Loucy (cell line): ENCODE measurements around the gene AP5Z1.

Experiments
- H2AFZ ChIP-seq: fragments of 200-600 bp; sonication (generic); 2 replicates; pipeline ENCODE4 v1.6.0; 2016; ENCODE audit warnings: antibody characterized with exemption, mild to moderate bottlenecking, low read length, moderate library complexity
- H3F3A ChIP-seq: fragments of 200-600 bp; 2 replicates; pipeline ENCODE4 v1.6.0; 2016; ENCODE audit warnings: antibody characterized with exemption, low read depth, mild to moderate bottlenecking
- H3K27me3 ChIP-seq: fragments of 200-600 bp; sonication (generic); 2 replicates; pipeline ENCODE4 v1.6.1; 2014; ENCODE audit warnings: low read length, mild to moderate bottlenecking; ENCODE audit not compliant: insufficient read depth, poor library complexity, severe bottlenecking
- H3K36me3 ChIP-seq: fragments of 200-600 bp; sonication (generic); 2 replicates; pipeline ENCODE4 v1.6.1; 2016; ENCODE audit warnings: low read length; ENCODE audit not compliant: insufficient read depth
- H3K4me1 ChIP-seq: fragments of 200-600 bp; sonication (generic); 2 replicates; pipeline ENCODE4 v1.5.1; 2014; ENCODE audit warnings: low read length, mild to moderate bottlenecking; ENCODE audit not compliant: insufficient read depth, poor library complexity, severe bottlenecking
- H3K4me2 ChIP-seq: fragments of 200-600 bp; sonication (generic); 2 replicates; pipeline ENCODE4 v1.6.0; 2014; ENCODE audit warnings: antibody characterized with exemption, low read length, low read depth, mild to moderate bottlenecking; ENCODE audit not compliant: poor library complexity, severe bottlenecking
- H3K4me3 ChIP-seq: fragments of 200-600 bp; sonication (generic); 2 replicates; pipeline ENCODE4 v1.5.1; 2014; ENCODE audit warnings: low read length, mild to moderate bottlenecking, mixed read lengths; ENCODE audit not compliant: poor library complexity, severe bottlenecking
- H3K79me2 ChIP-seq: fragments of 200-600 bp; sonication (generic); 2 replicates; pipeline ENCODE4 v1.6.1; 2014; ENCODE audit warnings: low read length; ENCODE audit not compliant: insufficient read depth
- H3K9ac ChIP-seq: fragments of 200-600 bp; sonication (generic); 2 replicates; pipeline ENCODE4 v1.6.0; 2014; ENCODE audit warnings: mild to moderate bottlenecking, low read depth, low read length, moderate library complexity; ENCODE audit not compliant: poor library complexity, severe bottlenecking
- H3K9me2 ChIP-seq: fragments of 200-600 bp; sonication (generic); replicated peaks from 2 replicates; pipeline ENCODE4 v1.6.1; 2016; ENCODE audit warnings: low read depth, low read length, mixed read lengths
- H3K9me3 ChIP-seq: fragments of 200-600 bp; sonication (generic); 2 replicates; pipeline ENCODE4 v1.6.1; 2014; ENCODE audit warnings: mild to moderate bottlenecking, antibody characterized with exemption, low read length, low read depth; ENCODE audit not compliant: insufficient read depth
- H4K20me1 ChIP-seq: fragments of 200-600 bp; sonication (generic); 2 replicates; pipeline ENCODE4 v1.6.0; 2014; ENCODE audit warnings: antibody characterized with exemption, low read length, mild to moderate bottlenecking; ENCODE audit not compliant: insufficient read depth, poor library complexity, severe bottlenecking
- EZH2phosphoT487 ChIP-seq: fragments of 200-600 bp; IDR thresholded peaks from 2 replicates; pipeline ENCODE4 v1.6.1; 2018; ENCODE audit warnings: antibody characterized with exemption, mild to moderate bottlenecking, moderate library complexity, borderline replicate concordance
- TF ChIP-seq, protein P1 (sequence below): fragments of 200-600 bp; sonication (generic); conservative IDR thresholded peaks from 2 replicates; pipeline ENCODE4 v1.5.1; 2014; ENCODE audit warnings: mild to moderate bottlenecking, antibody characterized with exemption, low read length

AP5Z1 gene

DNA sequence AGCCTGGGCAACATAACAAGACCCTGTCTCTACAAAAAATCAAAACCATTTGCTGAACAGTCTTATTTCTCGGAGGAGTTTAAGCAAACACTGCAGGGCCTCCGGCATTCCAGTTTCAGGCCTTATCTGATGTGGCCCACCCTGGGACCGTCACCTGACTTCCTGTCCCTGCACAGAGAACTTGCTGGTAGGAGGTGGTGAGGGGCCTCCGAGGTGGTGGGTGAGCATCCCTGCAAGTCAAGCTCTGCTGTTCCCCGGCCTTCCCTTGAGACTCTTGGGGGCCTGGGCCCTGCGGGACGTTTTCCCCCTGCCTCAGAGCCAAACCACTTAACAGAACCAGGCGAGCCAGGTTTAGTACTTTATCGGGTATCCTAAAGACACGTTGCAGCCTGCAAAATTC, 44.5 kb upstream of the AP5Z1 start:
- Histone ChIP-seq H3K4me3 (no peak overlapping the region), H3K4me1 (no peaks in the 10 kb centered on the region), H3K36me3 (peaks cover 9% of the 10 kb centered on the region; the same call in 1 of the 2 replicates), H3K9ac (no peak overlapping the region), H3K27me3 (no peaks in the 10 kb centered on the region), H3K9me3 (no peaks in the 10 kb centered on the region), H3F3A (no peaks in the 10 kb centered on the region), H3K4me2 (no peak overlapping the region), H3K79me2 (peaks cover 44% of the 10 kb centered on the region; the same call in 1 of the 2 replicates), H4K20me1 (peaks cover 30% of the 10 kb centered on the region), H3K9me2 (no peaks in the 10 kb centered on the region), H2AFZ (no peak overlapping the region)
- TF ChIP-seq EZH2phosphoT487 = no peak
- TF ChIP-seq, protein P1, sequence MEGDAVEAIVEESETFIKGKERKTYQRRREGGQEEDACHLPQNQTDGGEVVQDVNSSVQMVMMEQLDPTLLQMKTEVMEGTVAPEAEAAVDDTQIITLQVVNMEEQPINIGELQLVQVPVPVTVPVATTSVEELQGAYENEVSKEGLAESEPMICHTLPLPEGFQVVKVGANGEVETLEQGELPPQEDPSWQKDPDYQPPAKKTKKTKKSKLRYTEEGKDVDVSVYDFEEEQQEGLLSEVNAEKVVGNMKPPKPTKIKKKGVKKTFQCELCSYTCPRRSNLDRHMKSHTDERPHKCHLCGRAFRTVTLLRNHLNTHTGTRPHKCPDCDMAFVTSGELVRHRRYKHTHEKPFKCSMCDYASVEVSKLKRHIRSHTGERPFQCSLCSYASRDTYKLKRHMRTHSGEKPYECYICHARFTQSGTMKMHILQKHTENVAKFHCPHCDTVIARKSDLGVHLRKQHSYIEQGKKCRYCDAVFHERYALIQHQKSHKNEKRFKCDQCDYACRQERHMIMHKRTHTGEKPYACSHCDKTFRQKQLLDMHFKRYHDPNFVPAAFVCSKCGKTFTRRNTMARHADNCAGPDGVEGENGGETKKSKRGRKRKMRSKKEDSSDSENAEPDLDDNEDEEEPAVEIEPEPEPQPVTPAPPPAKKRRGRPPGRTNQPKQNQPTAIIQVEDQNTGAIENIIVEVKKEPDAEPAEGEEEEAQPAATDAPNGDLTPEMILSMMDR = no peak

DNA sequence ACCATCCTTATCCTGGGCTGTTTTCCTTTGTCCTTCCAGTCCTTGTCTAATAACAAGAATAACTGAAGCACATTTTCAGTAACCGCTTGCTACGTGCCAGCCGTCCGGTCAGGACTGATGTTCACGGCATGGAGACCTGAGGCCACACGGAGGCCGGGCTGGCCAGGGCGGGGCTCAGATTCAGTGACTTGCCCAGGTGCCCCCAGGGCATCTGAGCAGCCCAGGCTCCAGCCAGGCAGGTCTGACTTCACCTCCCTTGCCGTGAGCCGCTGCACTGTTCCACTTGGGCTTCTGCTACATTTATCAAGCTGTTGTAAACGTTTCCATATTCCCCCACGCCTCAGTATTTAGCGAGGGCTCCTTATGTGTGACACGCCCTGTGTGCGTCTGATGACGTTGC, 43.6 kb upstream of the AP5Z1 start:
- peaks cover 30% of the 10 kb centered on the region for H4K20me1 ChIP-seq
- no peaks in the 10 kb centered on the region for H3K27me3 ChIP-seq
- H3K4me2 ChIP-seq = no peak overlapping the region
- no peak overlapping the region for H3K9ac ChIP-seq
- H3K4me3 ChIP-seq = no peak overlapping the region
- H3K36me3 ChIP-seq = peaks cover 9% of the 10 kb centered on the region; the same call in 1 of the 2 replicates
- TF ChIP-seq, protein P1 = no peak
- TF ChIP-seq EZH2phosphoT487 = no peak
- no peaks in the 10 kb centered on the region for H3K4me1 ChIP-seq
- no peaks in the 10 kb centered on the region for H3F3A ChIP-seq
- no peaks in the 10 kb centered on the region for H3K9me3 ChIP-seq
- no peaks in the 10 kb centered on the region for H3K9me2 ChIP-seq
- H2AFZ ChIP-seq = no peak overlapping the region
- H3K79me2 ChIP-seq = peaks cover 44% of the 10 kb centered on the region; the same call in 1 of the 2 replicates

DNA sequence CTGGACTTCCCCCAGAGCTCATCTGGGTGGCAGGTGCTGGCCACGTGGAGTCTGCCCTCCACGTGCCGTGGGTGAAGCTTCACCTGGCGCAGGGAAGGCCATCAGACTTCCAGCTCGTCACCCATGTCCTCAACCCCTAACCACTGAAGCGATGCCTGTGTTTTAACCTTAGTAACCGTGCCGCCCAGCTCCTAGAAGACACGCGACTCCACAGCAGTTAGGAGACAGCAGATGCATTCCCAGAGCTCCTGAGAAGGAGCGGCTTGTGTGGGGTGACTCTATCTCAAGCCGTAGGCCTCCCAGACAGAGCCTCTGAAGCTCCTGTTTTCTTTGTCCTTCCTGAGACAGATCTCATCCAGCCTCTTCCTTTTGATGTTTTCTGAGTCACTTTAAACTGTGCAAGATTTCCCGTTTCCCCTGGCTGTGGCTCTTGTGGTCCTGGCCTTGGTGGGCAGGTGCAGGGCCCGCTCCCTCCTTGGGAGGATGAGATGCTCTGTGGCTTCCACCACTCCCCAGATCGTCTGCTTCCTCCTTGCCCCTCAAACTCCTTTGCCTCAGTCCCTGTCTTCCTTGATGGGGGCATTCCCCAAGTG, 41.4 kb upstream of the AP5Z1 start:
- peaks cover 4% of the 10 kb centered on the region; the same call in 1 of the 2 replicates for H3K36me3 ChIP-seq
- peaks cover 39% of the 10 kb centered on the region; the same call in 1 of the 2 replicates for H3K79me2 ChIP-seq
- no peak overlapping the region for H2AFZ ChIP-seq
- H3K4me3 ChIP-seq = no peak overlapping the region
- no peak overlapping the region for H3K4me2 ChIP-seq
- H4K20me1 ChIP-seq = peaks cover 27% of the 10 kb centered on the region
- no peaks in the 10 kb centered on the region for H3K27me3 ChIP-seq
- no peaks in the 10 kb centered on the region for H3K9me3 ChIP-seq
- no peak overlapping the region for H3K9ac ChIP-seq
- no peaks in the 10 kb centered on the region for H3K4me1 ChIP-seq
- H3K9me2 ChIP-seq = no peaks in the 10 kb centered on the region
- no peaks in the 10 kb centered on the region for H3F3A ChIP-seq
- no peak for TF ChIP-seq EZH2phosphoT487
- TF ChIP-seq, protein P1 = no peak
